ENCODE data around the gene MTHFD1. TPM values are rescaled to one million over a fixed set of nuclear protein-coding genes. Genes with fewer than 3 reads are reported as not detected.

MTHFD1 gene
- total RNA-seq, 1 donor from 2014 or later: 30.6 TPM

DNA sequence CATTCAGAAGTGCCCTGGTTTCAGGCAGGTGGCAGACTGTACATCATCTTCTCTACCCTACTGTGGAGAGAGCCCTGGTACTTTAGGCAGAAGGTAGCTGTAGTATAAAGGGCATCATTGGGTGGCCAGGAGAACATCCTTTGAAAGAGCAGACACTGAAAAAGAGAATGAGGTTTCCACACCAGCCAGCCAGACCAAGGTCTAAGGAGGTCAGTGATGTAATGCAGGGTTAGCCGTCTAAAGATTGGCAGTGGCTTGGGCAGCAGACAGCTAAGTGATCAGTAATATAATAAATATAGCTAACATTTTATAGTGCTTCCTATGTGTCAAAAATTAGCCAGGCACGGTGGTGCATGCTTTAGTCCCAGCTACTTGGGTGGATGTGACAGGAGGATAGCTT, 103.5 kb downstream of the MTHFD1 start:
- no peak for DNase-seq (ENCODE audit: low read depth in 2 of 2)

DNA sequence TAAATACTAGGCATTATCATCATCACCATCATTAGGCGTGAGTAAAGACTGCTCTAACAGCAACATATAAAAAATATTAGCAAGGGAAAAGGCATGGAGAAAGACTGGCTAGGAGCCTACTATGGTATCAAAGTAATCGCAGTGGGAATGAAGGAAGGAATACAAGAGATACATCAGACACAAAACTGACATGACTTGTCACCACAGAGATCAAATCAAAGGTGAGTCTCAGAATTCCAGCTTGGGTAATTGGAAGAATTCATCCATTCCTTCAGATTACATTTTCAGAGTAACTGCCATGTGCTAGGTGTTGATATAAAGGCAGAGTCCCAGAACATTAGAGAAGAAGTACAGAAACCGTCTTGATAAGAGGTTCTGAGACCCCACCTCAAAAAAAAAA, 105.3 kb downstream of the MTHFD1 start:
- DNase-seq (ENCODE audit: low read depth in 2 of 2): no peak

DNA sequence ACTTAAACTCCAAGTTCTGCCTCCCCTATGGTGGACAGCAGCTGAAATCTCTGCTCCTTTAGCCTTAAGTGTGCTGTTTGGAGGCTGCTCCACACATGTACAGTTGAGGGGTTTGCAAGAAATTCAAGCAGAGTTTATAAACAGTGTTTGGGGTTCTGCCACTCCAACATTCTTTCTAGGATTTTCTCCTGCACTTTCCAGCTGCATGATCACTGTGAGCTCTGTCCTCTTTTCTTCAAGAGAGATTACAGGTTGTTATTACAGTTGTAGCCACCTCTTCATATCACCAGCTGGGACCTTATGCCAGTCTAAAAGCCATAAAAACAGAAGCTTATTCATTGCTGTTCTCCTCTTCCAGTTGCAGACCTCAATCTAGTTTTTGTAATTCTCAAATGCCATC, 107.1 kb downstream of the MTHFD1 start:
- no peak for DNase-seq (ENCODE audit: low read depth in 2 of 2)

DNA sequence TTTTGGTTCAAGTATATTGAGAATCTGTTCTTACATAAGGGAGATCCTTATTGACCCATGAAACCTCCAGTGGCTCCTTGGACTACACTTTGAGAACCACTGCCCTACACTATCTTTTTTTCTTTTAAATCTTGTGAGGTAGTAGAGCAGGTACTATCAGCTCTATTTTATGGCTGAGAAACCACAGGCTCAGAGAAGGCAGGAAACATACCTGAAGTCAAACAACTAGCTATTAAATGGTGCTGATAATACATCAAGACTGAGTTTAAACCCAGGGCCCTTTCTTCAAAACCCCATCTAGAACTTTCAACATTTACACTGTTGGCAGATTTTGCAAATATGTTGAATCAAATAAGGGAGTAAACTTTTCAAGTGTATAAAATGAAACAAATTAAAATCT, 108.6 kb downstream of the MTHFD1 start:
- DNase-seq (ENCODE audit: low read depth in 2 of 2): no peak

DNA sequence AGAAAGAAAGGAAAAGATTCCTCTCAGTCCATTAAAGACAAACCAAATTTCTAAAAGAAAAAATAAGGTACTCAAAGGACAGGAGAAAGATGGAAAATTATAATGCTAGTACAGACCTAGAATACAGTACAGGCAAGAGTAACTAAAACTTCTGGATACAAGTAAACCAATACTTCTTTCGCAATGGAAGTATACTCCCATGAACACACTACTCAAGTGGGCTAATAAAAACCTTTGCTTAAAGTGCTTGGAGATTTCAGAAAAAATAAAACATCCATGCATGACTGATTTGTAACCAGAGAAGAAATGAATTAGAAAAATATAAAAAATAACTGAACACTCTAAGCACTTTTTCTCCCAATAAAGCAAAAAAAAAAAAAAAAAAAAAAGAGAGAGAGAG, 111.9 kb downstream of the MTHFD1 start:
- no peak for DNase-seq (ENCODE audit: low read depth in 2 of 2)

DNA sequence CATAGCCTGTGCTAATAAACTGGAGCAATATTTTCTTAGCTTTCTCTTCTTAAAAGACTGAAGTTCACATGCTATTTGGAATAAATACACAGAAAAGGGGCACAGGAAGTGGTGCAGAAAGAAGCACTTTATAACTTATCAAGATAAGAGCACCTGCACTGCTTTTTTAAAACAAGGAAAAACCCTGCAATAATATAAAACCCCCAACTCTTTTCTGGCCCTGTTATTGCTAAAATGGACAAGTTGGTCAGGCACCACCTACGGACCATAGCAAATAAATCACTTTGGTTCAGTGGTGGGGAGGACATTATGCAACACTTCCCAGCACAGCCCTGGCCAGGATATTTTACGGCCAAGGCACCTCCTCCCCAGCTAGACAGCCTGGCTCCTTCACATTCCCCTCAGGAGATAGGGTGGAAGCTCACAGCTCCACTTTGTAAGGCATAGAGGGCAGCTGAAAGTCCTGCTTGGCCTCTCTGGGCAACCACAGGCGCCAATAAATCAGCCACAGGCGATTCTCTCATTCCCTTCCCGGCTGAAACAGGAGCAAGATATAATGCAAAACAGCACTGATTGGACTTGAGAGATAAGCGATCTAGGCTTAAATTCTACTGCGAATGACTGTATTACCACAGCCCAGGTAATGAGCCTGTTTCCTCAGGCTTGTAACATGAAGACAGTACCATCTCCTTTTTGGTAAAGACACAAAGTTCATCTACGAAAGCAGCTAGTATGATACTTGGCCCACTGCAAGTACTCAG, 113.4 kb downstream of the MTHFD1 start:
- peak; percentile 40 to 63 for DNase-seq (ENCODE audit: low read depth in 2 of 2)

DNA sequence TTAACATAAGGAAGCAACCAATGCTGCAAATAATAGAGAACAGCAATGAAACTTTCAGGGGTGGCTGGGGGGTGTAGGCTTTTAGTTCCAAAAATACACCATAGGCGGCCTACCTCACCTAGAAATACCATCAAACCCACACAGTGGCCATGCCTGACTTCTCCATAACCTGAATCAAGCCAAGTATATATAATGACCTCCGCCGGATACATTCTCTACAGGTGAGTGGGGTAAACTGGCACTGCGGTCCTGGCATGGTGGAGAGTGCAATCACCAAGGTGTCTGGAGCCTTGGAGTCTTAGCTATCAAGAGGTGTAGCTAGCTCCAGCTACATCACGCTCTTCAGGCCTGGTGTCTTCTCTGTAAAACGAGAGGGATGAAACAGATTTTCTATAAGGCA, 114.3 kb downstream of the MTHFD1 start:
- DNase-seq (ENCODE audit: low read depth in 2 of 2): no peak

DNA sequence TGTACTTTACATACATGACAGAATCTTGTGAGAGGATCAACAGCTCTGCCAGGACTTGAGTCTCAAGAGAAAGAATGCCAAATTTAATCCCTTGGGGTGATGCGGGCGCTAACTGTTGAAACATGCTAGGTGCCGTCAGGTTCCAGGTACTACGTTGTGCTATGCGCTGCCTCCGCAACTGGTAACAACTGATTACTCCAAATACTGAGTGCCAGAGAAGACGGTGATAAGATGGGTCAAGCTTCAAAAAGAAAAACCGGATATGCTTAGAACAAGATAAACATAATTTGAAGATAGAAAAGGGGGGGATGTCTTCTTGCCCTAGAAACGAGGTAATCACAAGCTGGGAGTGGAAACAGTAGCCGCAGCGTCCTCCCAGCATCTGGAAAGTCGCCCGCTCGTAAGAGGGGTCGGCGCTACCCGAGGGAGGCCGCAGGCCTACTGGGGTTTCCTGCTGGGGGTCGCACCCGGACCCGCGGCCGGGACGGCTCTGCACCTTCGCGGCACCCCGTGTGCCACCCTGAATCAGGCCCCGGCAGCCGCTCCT, 114.8 kb downstream of the MTHFD1 start:
- DNase-seq (ENCODE audit: low read depth in 2 of 2): peak in 1 of 2 donors; percentile 41

DNA sequence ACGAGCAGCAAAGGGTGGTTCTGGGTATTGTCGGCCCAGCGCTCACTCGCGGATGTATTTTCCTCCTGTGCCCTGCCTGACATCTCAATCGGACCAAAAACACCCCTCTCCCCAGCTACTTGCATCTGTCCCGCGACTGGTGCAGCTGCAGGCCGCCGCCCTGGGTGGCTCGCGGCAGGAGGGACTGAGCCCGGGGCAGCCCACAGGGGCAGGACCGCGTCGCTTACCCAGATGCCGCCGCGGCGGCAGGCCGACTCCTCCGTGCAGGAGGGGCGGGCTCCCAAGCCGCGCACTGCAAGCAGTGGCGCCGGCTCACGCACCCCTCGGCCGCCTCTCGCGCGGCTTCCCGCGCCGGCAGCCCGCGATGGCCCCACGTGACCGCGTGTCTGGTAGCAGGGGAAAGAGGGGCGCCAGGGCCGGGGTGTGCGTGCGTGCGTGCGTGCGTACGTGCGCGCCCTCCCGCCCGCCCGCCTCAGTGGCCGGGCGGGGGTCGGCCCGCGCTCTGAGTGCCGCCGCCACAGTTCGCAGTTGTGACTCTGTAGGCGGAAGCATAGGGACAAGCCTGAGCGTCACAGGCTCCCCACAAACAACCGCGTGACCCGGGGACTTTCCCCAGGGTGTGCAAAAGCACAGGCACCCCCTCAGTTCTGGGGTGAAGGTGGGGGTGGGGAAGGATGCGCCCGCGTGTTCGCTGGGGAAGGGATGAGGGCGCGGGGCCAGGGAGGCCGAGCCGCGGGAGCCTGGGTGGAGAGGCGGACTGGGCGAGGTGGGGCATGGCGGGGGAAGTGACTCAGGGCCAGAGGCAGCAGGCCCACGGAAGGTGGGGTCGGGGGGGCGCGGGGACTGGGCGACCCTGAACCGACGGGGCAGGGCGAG, 115.5 kb downstream of the MTHFD1 start, which contains the start of gene ZBTB25:
TSS of gene ZBTB25 (minus strand) at position 405 of the 876 bp plus-strand sequence. CDS start 13,305 bp downstream, outside the sequence.
- peak; percentile 95 to 96 for DNase-seq (ENCODE audit: low read depth in 2 of 2)

DNA sequence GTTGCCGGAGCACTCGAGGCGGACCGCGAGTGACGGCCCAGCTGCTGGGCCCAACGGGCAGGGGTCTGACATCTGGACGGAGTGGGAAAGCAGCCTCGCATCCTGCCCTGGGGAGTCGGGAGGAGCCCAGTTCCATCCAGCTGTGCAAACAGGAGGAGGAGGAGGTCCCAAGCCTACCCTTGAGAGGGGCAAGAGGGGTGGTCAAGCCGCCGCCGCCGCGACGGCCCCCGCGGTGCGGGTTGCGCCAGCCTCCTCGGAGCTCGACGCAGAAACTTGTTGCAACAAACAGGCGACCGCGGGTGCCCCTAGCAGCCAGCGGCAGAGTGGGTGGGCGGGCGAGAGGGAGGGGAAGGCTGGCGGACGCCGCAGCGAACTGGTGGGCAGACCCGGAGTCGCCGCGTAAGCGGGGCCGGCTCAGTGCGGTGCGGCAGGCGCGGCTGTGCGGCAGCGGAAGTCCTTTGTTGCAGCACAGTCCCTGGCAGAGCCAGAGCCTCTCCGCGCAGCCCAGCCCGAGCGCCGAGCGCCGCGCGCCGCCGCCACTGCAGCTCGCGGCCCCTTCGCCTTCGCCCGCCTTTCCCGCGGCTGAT, 116.2 kb downstream of the MTHFD1 start, which contains the start of gene ZBTB1:
TSS of gene ZBTB1 (plus strand) at position 461 of the 587 bp plus-strand sequence. CDS start 16,735 bp downstream, outside the sequence.
- DNase-seq (ENCODE audit: low read depth in 2 of 2): peak; percentile 88 to 95

DNA sequence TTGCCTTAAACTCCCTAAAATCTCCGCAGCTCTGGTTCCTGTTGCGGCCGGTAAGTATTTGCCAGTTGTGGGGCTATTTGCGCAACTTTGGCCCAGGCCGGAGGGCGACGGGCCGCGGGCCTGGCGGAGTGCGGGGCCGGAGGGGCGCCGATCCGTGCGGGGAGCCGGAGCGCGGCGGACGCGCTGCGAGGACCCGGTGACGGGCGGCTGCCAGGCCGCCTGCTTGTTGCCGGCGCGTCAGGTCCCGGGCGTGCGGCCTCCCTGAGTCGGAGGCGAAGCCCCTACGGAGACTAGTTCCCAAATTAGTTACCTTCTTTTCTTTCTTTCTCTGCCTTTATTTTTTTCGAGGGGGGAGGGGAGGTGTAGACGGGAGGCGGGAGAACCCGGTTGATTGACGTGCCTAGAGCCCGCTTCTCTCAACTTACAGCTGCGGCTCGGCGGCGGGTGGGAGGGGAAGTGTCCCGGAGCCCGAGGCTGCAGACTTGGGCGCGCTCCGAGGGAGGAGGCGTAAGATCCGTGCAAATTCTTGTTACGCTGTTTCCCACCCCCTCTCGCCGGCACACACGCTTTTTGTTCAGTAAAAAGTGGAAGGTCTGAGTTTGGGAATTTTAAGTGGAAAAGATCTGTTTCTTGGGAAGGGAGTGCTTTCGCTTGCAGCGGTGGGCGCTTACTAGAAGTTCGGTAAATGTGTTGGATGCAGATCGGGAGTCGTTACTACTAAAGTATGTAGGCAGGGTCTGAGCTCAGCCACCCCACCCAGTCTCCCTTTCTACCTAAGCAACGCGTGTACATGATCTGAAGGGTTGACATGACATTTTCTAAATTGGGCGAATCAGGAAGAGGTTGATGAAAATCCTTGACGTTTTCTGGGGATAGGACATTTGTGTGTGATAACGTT, 117.0 kb downstream of the MTHFD1 start:
- DNase-seq (ENCODE audit: low read depth in 2 of 2): peak; percentile 80 to 88

DNA sequence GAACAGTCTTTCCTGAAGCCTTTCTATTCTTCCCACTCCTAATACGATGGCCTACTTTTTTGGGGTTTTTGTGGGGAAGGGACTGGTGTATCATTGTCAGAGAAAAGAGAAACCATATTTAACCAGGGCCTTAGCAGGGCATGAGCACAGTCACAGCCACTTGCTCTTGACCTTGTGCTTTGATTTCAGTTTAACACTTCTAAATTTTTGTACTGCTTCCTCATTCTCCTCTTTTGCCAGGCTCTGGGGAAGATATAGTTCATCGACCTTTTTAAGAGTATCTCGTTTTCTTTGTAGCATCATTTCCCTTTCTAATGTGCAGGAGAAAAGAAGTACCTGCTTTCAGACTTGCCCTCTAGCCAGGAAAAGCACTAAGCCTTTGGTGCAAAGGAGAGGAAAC, 118.6 kb downstream of the MTHFD1 start:
- no peak for DNase-seq (ENCODE audit: low read depth in 2 of 2)

DNA sequence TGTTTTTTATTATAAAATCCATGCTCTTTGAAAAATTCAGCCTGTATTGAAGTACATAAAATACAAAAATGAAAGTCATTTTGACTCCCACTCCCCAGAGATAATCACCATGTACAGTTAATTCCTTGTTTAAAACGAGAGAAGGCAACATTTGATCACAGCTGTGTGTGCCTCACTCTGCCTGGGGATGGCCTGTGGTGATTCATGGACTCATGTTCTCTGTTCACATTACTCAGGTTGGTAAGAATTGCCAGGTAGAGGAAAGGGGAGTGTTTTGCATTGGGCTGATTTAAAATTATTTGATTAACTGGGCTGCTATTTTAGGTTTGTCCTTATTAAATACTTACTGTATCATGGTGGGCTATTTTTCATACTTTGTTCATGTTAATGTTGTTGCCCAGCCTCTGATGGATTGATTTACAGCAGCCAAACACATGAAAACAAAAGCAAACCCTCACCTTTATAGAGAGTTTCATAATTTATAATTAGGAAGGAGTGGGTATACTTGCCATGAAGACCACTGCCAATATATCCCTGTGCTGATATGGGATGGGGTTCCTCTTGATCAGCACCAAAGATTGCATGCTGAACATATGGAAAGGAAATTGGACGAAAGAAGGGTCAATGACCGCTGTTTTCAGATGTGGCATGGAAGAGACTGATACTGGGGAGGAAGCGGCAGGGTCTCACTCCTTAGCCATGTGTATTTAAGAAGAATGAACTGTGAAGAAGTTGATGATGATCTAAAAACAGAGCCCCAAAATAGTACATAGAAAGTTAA, 119.4 kb downstream of the MTHFD1 start:
- DNase-seq (ENCODE audit: low read depth in 2 of 2): peak; percentile 35 to 41

DNA sequence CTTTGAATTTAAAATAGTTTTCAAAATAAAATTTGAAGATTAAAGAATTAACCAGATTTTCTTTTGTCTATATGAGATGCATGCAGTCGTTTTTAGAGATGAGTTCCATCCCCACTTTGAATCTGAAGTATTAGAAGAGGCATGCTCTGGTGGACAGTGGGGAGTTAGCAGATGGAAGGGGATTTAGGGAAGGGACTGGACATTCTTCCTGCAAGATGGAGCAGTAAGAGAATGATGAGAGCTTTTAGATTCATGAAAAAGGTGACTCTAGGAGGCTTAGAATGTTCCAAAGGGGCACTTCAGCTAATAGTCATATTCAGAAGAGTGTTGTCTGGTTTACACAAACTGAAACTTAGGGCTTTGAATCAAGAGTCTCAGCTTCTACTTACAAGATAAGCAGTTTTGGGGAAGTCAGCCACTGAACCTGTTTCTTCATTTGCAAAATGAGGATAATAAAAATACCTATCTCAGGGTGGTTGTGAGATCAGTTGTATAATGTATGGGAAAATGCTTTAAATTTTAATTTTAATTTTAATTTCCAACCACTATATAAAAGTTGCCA, 120.1 kb downstream of the MTHFD1 start:
- no peak for DNase-seq (ENCODE audit: low read depth in 2 of 2)

DNA sequence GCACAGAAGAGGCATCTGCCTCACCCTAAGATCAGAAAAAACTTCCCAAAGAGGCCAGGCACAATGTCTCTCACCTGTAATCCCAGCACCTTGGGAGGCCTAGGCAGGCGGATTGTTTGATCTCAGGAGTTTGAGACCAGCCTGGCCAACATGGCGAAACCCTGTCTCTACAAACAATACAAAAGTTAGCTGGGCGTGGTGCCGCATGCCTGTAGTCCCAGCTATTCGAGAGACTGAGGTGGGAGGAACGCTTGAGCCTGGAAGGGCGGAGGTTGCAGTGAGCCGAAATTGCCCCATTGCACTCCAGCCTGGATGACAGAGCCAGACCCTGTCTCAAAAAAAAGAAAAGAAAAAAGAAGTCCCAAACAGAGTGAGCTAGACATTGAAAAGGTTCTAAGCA, 120.9 kb downstream of the MTHFD1 start:
- no peak for DNase-seq (ENCODE audit: low read depth in 2 of 2)

Measured in lung microvascular endothelial cell (primary cell).